Stimulated activated CD8-positive, alpha-beta memory T cell treated with anti-CD3 and anti-CD28 coated beads, Interleukin-12 subunit alpha, Interleukin-12 subunit beta, amount 100 ng/mL, for 24 hours (primary cell): ENCODE measurements around the gene MED14.

Experiments used
- DNase-seq: peaks from one replicate; pipeline ENCODE4 v3.0.0-alpha.2; 2020; ENCODE audit errors: extremely low read depth

Gene MED14

DNA sequence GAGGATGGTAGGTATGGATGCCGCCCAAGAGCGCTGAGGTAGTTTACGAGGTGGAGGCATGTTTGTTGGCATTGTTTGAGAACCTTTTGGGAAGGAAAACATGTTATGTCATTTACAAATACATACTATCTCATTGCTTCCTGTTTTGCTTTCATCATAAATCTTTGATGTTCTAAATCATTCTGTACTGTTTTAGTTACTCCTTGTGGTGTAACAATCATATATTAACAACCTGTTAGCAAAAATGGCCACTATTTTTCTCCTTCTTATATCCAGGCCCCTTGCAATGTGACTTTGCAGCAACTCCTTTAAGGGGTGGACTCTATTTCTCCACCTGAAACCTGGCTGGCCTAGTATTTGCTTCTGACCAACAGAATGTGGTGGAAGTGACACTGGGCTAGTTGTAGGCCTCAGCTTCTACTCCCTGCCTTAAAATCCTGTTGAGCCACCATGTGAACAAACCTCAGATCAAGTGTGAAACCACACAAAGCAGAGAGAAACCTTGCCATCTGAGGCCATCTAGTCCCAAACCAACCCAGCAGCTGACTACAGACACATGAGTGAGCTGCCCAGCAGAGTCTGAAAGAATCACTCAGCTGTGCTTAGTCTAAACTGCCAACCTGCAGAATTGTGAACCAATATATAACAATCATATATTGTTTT, 72.1 kb downstream of the MED14 start:
- DNase-seq = no peak

DNA sequence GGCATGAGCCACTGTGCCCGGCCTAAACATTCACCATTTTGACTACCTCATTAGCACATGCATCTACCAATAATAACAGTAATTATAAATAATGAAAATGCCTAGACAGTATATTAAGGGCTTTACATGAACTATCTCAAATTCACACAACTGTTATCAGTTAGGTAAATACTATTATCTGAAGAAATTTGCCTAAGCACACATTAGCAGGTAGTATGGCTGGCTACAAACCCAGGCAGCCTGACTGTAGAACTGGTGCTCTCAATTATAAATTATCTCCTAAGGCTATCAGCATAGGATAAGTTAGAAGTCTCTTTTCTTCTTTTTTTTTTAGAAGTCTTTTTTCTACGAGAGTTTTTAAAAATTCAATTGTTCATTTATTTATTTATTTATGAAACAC, 73.9 kb downstream of the MED14 start:
- DNase-seq = no peak

DNA sequence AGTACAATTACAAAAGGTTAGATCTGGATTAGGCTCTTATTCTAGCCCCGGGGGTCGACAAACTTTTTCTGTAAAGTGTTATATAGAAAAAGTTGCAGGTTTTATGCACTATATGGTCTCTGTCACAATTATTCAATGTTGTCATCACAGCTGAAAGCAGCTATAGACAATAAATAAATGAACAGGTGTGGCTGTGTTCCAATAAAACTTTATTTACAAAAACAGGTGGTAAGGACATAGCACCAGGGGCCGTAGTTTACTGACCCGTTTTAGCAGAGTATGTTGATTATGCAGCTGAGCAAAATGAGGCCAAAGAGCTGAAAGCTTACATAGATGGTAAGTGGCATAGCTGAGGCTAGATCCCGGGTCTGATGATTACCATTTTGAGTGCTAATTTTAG, 75.0 kb downstream of the MED14 start:
- no peak for DNase-seq

DNA sequence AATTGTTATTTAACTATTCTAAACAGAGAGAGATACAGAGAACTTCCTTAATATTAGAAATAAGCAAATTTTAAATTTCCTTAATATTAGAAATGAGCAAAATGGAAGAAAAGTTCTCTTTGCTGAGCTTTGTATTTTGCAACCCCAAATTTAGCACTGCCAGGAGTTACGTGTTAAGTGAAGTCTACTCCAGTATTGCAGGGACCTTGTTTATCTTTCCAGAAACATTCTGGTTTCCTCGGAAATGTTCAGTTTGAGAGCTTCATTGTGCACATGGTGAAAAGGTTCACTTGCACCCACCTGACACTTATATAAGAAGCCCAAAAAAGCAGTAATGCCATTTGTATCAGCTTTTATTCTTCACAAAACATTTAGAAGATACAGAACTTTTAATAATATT, 81.8 kb downstream of the MED14 start:
- DNase-seq = no peak

DNA sequence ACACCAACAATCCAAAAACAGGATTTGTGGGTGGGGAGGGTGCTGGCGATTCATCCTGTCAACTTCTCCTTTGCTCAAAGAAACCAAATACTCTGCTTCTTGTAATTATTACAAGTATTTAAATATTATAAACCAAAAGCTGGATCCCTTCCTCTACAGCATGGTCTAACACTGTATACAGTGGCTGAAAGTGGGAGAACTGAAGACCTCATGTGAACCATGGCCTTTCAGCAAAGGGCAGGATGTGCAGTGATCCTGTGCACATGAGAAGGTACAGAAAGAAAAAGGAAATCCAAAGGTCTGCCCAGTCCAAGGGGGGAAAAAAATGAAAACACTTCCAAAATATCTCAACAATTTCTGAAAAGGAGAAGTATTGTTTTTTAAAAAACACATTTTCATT, 82.7 kb downstream of the MED14 start:
- no peak for DNase-seq

DNA sequence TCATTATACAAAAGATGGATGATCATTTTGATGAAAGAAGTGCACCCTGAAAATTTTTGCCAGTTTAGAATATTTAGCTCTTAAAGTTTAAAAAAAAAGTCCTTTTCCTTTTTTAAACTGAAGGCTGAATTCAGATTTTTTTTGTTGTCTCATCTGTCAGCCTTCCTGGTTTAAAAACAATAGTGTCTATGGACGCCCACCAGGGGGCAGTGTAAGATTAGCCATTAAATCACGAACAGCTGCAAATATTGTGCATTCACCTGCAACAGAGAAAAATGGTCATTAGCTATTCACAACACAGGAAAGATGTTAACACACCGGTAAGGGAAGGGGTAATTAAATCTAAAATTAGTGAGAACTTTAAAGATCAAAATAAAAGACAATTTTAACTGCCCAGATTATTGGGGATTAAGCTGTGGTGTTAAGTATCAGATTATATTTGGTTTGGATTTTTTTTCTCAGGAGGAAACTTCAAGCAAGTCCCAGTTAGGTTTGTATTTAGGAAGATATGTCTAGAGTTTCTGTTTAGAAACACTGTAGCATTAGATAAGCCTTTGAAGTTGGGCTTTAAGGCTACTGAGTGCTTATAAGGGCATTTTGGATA, 83.6 kb downstream of the MED14 start:
- DNase-seq = no peak

DNA sequence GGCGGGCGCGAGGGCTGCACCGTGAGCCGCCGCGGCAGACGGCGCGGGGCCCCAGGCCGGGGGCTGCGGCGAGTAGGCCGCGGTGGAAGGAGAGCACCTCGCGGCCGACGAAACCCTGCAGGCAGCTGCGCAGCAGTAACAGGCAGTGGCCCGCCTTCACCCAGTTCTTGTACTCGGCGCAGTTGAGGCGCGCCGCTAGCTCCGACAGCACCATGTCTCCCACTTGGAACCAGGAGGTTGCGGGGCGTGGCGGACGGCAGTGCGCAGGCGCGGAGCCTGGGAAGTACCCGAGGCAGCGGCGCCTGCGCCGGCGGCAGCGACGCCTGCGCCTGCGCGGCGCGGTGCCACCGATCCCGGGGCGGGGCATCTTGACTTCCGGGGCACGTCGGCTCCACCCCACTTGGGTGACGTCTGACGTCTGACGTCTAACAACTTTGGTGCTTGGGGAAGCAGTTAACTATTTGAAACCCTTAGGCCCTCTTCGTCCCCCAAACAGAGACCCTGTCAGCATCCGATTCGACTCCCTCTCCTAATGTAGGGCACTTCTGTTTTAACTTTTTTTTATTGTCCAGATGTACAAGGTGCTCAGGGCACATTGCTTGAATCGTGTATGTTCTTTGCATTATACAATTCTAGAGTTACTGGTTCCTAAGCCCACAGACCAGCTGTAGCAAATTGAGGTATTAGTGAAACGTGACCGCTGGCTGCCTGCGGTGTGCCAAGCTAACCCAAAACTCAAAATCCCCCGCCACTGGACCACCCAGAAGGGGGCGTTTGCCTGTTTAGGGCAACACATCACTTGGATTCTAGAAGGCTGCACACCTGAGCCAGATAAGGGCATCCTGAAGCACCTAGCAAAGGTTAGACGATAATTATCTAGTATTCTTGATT, 87.8 kb downstream of the MED14 start, which contains the start of gene CXorf38:
CXorf38 (minus strand) TSS at position 255 of the 891 bp plus-strand sequence; CDS start at position 214, 41 bp downstream.
- DNase-seq = peak; percentile 65

DNA sequence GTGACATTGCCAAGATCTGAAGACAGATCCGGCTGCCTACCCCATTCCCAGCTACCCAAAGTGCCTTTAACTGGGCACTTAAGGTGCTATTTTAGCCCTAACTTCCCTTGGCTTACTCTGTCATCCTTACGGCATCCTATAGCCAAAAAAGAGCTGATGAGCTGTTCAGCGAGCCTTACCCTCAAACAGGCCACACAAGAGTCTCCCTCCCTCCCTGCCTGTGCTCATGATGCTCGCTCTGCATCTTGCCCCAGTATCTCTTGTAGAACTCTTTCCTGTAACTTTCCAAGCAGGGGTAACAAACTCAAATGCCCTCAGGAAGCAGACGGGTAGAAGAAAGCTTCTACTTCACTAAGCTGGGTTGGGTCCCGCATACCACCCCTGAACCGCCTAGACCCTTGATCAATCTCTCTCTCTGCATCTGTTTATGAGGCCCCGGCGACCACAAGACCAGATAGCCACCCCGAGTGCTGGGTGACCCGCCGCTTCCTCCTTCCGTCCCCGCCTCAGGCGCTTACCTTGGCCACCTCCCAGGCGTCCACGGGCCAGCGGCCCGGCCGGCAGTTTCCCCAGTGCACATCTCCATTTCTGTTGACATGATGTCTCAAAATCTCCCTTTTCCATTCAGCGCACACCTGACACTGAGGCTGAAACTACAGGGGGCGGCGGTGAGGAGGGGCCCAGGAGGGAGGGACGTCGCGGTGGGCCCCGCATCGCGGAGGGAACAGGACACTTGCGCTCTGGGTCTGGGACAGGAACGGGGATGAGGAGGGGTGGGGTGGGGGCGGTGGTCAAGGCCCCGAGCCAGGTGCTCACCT, 88.6 kb downstream of the MED14 start:
- DNase-seq = no peak

DNA sequence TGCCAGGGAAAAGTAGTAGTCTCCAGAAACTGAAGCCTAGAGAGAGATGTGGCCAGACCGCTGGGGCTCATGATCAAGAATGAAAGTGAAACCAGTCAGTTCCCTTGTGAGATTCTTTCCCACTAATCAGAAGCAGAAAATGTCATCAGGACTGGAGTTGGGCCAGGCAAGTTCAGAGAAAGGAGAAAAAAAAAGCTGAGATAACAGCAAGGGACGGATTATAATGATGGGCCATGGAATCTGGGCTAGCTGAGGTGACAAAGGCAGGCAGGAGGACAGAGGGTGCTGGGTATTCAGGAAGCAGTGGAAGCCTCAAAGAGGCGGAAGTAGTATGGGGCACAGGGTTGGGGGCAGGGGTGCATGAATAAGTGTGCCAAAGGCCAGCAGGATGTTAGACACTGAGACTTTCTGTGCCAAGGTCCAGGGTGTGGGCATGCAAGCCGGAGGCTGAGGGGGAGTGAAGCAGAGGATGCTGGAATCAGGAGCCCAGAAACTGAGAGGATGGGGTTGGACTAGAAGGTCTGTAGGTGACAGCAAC, 90.5 kb downstream of the MED14 start:
- no peak for DNase-seq

DNA sequence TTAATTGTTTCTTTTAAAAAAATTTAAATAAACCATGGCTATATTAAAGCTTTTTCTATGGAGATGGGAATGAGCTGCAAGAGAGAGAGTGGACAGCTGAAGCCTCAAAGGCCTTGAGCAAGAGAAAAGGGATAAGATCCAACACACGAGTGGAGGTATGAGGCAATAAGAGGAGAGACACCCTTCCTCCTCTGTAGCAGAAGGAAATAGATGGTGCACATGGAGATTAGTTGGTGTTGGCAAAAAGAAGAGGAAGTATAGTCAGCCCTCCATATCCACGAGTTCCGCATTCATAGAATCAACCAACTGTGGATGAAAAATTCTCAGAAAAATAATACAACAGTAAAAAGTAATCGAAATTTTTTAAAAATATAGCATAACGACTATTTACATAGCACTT, 91.2 kb downstream of the MED14 start:
- no peak for DNase-seq

DNA sequence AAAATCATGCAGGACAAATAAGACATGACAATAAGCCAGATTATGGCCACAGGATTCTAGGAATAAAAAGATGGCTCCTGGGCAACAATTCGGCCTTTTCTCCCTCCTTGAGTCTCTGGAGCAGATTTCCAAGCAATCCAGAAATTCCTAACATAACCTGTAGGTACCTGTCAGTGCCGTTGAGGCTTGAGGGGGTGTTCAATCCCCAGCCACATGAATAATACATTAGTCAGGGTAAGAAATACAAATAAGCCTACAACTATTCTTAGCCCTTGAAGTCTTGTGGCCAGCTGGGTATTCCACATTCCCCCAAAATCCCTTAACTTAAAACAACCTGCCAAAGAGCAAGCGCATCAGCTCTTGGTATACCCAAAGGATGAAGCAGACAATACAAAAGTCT, 97.7 kb downstream of the MED14 start:
- no peak for DNase-seq

DNA sequence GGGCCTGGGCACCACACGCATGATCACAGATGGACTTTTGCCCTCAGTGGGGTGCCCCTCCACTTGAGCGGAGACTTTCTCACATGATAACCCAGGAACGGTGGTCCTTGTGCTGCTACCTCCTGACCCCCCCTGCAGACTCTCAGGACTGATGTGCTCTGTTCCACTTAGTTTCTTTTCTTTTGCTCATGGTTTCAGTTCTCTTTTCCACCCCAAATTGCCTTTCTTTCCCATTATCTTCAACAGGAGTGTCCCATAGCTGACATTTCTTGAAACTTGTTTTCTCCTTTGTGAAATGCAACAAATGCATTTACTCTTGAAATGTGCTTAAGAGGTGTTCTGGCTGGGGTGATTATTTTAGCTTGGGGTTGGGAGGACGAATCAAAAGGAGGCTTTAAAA, 103.1 kb downstream of the MED14 start:
- DNase-seq = no peak

DNA sequence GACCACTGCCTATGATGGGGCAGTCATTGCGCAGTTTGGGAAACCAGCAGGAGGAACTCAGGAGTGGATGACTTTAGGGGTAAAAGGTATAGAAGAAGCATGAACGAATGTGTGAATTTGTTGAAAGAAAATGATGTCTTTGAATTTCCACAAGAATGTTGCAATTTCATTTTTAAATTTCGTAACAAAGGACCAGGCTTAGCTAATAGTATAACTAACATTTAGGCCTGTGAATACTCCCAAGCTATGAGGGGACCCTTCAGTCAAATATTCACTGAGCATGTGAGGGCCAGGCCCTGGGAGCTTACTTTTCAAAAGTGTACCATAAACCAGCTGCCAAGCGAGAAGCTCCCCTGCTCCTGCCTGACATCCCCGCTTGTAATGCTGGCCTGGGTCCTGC, 106.8 kb downstream of the MED14 start:
- DNase-seq = no peak

DNA sequence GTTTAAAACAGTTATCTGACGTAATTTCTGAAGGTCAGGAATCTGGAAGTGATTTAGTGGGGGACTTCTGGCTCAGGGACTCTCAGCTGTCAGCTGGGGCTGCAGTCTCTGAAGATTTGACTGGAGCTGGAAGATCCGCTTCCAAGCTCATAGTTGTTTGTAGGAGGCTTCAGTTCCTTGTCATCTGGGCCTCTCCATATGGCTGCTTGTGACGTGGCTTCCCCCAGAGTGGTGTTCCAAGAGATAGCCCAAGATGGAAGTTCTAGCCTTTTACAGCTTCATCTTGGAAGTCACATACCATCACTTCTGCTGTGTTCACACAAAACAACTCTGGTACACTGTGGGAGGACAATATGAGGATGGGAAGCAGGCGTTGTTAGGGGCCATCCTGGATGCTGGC, 110.0 kb downstream of the MED14 start:
- DNase-seq = no peak

DNA sequence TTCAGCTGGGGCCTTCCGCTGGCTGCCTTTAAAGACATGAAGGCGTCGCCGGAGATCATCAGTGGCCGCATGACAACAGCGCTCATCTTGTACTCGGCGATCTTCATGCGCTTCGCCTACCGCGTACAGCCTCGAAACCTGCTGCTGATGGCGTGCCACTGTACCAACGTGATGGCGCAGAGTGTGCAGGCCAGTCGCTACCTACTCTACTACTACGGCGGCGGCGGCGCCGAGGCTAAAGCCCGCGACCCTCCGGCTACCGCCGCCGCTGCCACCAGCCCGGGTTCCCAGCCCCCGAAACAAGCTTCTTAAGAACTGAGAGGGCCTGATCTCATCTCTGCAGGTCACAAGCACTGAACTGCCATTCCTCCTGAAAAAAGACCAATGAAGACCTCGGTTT, 111.7 kb downstream of the MED14 start:
- DNase-seq = no peak

DNA sequence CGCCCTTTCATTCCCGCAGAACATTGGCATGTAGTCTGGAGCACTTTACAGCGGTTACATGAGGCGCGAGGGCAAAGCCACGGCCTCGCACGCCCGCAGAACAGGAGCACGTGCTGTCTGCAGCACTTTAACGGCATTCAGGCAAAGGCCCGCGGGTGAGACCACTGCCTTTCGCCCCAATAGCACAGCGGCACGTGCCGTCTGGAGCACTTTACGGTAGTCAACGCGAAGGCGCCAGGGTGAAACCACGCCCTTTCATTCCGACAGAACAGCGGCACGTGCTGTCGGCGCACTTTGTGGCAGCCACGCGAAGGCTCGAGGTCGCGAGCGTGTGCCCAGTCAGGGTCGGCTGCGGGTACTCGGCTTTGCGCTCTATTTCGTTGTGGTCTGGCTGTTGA, 112.2 kb downstream of the MED14 start, which contains the start of gene MPC1L:
MPC1L (plus strand) TSS at position 290 of the 398 bp plus-strand sequence. CDS start 138 bp downstream, outside the sequence.
- no peak for DNase-seq

DNA sequence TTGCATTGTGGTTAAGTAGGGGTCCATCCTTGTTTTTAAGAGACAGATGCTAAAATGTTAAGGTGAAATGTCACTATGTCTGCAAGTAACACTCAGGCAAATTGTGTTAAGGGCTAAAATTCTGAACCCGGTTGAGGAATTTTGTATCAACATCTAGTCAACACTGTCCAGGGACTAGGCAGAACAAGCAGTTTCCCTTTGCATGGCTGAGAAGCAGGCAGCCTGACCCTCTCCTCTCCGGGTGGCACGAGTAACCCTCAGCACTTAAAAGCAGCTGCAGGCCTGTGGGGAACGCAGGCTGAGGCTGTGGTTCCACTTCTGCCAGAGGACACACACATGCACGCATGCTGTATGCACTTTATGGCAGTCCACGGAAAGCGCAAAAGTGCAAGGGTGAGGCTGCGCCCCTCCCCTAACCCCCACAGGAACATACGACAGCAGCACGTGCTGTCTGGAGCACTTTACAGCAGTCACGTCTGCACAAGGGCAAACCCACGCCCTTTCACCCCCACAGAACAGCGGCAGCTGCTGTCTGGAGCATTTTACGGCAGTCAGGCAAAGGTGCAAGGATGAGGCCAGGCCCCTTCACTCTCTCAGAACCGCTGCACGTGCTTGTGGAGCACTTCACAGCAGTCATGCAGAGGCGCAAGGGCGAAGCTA, 112.7 kb downstream of the MED14 start:
- no peak for DNase-seq

DNA sequence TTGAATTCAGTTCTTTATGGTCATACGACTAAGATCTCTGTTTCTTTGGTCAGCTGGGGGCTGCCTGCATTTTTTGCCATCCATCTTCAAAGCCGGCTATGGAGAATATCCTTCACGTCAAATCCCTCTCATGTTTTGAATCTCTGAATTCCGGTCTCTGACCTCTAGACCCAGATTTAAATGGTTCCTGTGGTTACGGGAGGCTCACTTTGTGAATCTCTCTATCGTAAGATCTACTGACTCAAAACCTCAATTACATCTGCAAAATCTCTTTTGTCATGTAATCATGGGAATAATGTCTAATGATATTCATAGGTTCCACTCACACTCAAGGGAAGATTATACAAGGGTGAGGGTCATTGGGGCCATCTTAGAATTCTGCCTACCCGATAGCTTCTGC, 117.8 kb downstream of the MED14 start:
- no peak for DNase-seq

DNA sequence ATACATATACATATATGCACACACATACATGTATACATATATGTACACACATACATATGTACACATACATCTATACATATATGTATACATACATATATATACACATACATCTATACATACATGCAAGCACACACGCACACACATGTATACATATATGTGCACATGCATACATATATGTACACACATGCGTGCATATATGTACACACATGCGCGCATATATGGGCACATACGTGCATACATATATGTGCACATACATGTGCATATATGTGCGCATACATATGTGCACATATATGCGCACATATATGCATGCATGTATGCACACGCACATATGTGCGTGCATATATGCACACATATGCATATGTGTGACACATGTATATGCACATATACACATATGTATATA, 119.4 kb downstream of the MED14 start:
- DNase-seq = no peak

DNA sequence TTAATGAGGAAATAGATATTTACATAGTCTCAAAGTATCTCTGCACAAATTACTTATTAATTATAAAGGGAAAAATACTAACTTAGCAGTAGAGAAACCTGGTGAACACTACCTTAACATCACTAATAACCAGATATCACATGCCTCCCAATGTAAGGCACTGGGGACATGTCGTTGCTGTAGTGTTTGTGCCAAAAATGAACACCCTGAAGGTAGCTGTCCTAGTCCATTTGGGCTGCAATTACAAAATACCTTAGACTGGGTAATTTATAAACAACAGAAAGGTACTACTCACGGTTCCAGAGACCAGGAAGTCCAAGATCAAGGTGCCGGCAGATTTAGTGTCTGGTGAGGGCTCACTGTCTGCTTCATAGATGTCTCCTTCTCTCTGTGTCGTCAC, 122.8 kb downstream of the MED14 start:
- no peak for DNase-seq

DNA sequence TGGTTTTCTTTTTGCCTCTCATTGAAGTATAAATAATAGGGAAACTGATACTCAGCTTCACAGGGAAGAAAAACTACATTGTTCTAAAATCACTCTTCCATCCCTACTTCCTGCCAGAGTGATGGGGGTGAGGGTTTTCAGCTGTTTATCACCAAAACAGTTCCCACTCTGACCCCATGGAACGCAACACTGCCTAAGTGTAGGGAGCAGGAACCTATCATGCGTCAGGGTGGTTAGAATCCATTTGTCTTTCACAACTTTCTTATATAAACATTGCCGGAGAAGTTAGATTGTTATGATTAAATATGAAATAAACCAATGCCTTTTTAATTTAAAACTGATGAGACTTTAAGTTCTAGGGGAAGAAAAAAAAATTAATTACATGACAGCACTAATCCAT, 128.0 kb downstream of the MED14 start:
- DNase-seq = no peak
